A673 (cell line): ENCODE results near the gene DNAJC3.

ENCODE experiments used
- CTCF ChIP-seq: fragments of 300-800, 200-600 bp; sonication (generic); conservative IDR thresholded peaks from 2 replicates; pipeline ENCODE4 v1.5.1; 2017; ENCODE audit warnings: low read depth, mild to moderate bottlenecking, antibody characterized with exemption, low read length, moderate library complexity, mixed read lengths
- EZH2 ChIP-seq: fragments of 200-600 bp; sonication (generic); IDR thresholded peaks from 2 replicates; pipeline ENCODE4 v1.6.1; 2017; ENCODE audit warnings: borderline replicate concordance, low read depth, mild to moderate bottlenecking, mixed read lengths, antibody characterized with exemption, low read length; ENCODE audit not compliant: poor library complexity, severe bottlenecking

DNA sequence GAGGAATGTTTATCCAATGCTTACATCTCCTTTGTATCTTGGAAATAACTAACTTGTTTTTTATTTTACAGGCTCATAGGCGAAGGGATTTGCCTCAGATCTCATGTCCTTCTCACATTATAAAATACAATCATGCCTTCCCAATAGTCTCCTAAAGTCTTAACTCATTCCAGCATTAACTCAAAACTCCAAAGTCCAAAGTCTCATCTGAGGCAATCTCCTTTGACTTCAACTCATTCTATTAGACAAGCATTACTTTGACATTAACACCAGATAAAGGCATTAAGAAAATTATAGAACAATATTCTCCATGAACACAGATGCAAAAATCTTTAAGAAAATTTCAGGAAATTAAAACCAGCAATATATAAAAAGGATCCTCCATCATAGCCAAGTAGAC lies 137.6 kb downstream of the DNAJC3 start:
- TF ChIP-seq EZH2 (no peak), CTCF (no peak)
